ENCODE measurements around the gene BAIAP2. TPM values are rescaled to one million over a fixed set of nuclear protein-coding genes. Genes with fewer than 3 reads are reported as not detected.

BAIAP2 gene
- total RNA-seq, 4 donors from 2014 or later = 35.8 to 86.8 (median 42.1) TPM

DNA sequence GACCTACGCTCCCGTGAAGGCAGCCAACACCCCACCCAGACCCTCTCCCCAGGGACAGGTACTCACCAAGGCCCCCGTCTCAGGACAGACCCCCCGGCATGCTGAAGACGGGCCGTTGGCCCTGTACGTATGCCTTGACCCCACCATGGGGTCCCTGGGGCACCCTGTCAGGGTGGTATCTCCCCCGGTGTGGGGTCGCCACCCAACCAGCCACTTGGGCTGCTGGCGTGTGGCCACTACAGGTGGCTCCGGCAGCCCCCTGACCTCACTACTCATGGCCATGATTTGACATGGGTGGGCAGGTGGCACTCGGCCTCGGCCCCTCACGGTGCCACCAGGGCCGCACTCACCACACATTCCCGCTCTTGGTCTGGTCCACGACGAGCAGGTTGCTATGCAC is 89.4 kb downstream of the BAIAP2 start:
- Histone ChIP-seq H3K9me3 (no peaks in the 10 kb centered on the region), H3K4me3 (replicated peaks in 1 of 3) (no peak overlapping the region), H3K27me3 (no peaks in the 10 kb centered on the region), H3K27ac (no peak overlapping the region), H3K4me1 (peaks cover under 1 to 4% of the 10 kb centered on the region in 2 donors), H3K36me3 (no peaks in the 10 kb centered on the region)
- 89 to 94% methylated on average over 7 to 9 of the region's 18 CpGs for WGBS, 2 donors
- TF ChIP-seq, protein P1, sequence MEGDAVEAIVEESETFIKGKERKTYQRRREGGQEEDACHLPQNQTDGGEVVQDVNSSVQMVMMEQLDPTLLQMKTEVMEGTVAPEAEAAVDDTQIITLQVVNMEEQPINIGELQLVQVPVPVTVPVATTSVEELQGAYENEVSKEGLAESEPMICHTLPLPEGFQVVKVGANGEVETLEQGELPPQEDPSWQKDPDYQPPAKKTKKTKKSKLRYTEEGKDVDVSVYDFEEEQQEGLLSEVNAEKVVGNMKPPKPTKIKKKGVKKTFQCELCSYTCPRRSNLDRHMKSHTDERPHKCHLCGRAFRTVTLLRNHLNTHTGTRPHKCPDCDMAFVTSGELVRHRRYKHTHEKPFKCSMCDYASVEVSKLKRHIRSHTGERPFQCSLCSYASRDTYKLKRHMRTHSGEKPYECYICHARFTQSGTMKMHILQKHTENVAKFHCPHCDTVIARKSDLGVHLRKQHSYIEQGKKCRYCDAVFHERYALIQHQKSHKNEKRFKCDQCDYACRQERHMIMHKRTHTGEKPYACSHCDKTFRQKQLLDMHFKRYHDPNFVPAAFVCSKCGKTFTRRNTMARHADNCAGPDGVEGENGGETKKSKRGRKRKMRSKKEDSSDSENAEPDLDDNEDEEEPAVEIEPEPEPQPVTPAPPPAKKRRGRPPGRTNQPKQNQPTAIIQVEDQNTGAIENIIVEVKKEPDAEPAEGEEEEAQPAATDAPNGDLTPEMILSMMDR (IDR thresholded peaks at IDR 0.05) = no peak
- no peak for TF ChIP-seq POLR2A (IDR thresholded peaks at IDR 0.05)
- intact Hi-C loops (cut with DNase I) = no loop called here
- no peak for DNase-seq

DNA sequence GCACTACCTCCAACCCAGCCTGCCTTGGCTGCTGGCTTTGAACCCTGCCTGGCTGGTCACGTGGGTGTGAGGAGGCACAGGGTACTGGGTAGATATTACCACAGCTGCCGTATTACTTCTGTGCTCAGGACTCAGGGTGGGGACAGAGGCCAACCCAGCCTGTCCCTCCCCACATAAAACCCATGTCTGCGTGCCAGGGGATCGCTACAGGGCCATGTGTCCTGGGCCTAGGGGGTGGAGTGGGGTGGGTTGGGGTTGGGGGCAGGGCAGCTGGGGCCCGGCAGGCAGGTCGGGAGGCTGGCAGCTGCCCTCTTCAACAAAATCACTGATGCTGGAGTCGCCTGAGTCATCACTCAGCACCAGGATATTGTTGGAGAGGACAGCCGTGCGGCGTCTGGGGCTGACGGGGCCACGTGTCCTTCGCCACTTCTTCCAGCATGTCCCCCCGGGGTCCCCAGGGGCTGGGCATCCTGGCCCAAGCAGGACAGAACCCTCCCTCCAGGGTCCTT is 90.7 kb downstream of the BAIAP2 start:
- H3K36me3 ChIP-seq = no peaks in the 10 kb centered on the region
- no peaks in the 10 kb centered on the region for H3K27me3 ChIP-seq
- H3K4me3 ChIP-seq (replicated peaks in 1 of 3) = no peak overlapping the region
- no peak overlapping the region for H3K27ac ChIP-seq
- DNase-seq = no peak
- H3K9me3 ChIP-seq = no peaks in the 10 kb centered on the region
- no peak for TF ChIP-seq POLR2A (IDR thresholded peaks at IDR 0.05)
- TF ChIP-seq, protein P1 (IDR thresholded peaks at IDR 0.05) = no peak
- no peaks in the 10 kb centered on the region for H3K4me1 ChIP-seq
- WGBS, 2 donors = 70% methylated on average over 5 of the region's 14 CpGs; no CpG with 5 or more reads in 1 of the 2 donors
- intact Hi-C loops (cut with DNase I) = no loop called here

DNA sequence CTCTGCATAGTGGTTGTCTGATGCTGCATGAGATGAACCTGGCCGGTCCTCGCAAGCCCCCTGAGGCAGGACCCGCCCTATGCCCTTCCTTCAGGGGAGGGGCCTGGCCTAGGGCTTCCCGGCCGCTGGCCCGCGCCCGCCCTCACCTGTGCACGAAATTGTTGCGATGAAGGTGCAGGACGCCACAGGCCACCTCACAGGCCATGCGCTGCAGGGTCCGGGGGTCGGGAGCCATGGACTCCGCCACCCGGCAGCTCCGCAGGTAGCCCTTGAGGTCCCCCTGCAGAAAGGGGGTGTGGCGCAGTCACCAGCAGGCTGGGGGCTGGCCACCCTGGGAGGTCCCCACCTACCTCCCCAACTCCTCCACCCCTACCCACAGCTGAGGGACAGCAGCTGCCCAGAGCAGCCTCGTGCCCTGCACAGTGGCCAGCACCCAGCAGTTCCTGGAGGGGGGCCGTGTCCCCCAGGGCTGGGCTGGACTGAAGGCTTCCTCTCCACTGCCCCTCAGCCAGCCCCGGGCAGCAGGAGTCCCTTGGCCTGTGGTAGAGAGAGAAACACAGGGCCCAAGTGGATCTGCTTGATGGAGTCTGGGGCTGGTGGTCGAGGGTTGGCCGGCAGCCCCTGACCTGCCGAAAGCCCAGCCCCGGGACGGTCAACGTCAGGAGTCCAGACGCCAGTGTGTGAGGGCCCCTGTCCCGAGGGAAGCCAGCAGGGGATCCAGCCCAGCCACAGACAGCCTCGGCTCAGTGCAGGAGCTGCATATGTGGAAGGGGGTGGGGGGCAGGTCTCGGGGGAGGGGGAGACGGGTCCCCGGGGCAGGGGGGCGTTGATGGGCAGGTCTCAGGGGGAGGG is 91.6 kb downstream of the BAIAP2 start:
- 85 to 89% methylated on average over 11 to 13 of the region's 34 CpGs for WGBS, 2 donors
- Histone ChIP-seq H3K4me3 (replicated peaks in 1 of 3) (no peak overlapping the region), H3K27me3 (no peaks in the 10 kb centered on the region), H3K9me3 (no peaks in the 10 kb centered on the region), H3K36me3 (no peaks in the 10 kb centered on the region), H3K27ac (no peak overlapping the region), H3K4me1 (no peaks in the 10 kb centered on the region)
- DNase-seq = no peak
- TF ChIP-seq, protein P1 (IDR thresholded peaks at IDR 0.05) = no peak
- no peak for TF ChIP-seq POLR2A (IDR thresholded peaks at IDR 0.05)
- intact Hi-C loops (cut with DNase I) = no loop called here

DNA sequence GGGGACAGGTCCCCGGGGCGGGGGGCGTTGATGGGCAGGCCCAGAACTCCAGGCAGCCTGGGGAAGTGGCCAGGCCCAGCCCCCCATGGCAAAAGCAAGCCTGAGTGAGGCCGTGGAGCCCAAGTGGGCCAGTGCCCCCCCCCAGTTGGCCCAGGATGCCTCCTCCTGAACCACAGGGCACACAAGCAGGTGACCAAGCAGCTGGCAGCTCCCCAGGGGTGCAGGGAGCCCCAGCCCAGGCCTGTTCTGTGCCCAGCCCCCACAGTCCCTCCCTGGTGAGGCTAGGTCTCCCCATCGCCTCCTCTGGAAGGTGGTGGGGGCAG is 92.1 kb downstream of the BAIAP2 start:
- no peaks in the 10 kb centered on the region for H3K4me1 ChIP-seq
- H3K27me3 ChIP-seq = no peaks in the 10 kb centered on the region
- no peak for DNase-seq
- no peaks in the 10 kb centered on the region for H3K36me3 ChIP-seq
- H3K9me3 ChIP-seq = no peaks in the 10 kb centered on the region
- no peak for TF ChIP-seq POLR2A (IDR thresholded peaks at IDR 0.05)
- TF ChIP-seq, protein P1 (IDR thresholded peaks at IDR 0.05) = no peak
- H3K4me3 ChIP-seq (replicated peaks in 1 of 3) = no peak overlapping the region
- WGBS, 2 donors = no CpG with 5 or more reads among the region's 5 CpGs
- no peak overlapping the region for H3K27ac ChIP-seq
- intact Hi-C loops (cut with DNase I) = no loop called here

DNA sequence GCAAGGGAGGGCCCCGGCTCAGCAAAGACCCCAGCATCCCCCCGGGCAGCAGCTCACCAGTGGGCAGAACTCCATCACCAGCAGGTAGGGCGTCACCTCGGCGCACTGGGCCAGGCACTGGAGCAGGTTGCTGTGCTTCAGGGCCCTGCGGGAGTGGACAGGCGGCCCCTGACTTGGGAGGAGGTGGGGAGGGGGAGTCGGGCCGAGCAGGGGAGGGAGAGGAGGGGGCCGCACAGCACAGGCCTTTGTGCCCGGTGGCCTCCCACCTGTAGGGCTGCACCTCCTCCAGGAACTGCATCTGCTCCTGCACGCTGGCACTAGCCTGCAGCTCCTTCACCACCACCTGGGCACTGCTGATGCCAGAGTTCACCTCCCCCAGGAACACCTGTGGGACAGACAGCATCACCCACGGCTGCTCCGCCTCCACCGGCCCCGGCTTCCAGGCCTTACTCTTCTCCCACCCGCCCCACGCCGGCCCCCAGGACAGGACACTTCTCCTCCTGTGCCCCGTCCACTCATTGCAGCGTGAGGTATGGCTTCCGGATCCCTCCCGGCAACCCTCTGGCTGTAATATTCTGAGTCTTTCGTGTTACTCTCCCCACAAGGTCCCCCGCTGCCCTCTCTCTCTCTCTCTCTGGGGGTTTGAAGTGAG is 92.7 kb downstream of the BAIAP2 start:
- no peaks in the 10 kb centered on the region for H3K9me3 ChIP-seq

More for the DNA sequence above, 92.7 kb downstream of the BAIAP2 start:
- TF ChIP-seq, protein P1 (IDR thresholded peaks at IDR 0.05) = no peak
- no peak for TF ChIP-seq POLR2A (IDR thresholded peaks at IDR 0.05)
- no peak for DNase-seq
- H3K27me3 ChIP-seq = no peaks in the 10 kb centered on the region
- 81 to 92% methylated on average over 16 to 19 of the region's 25 CpGs for WGBS, 2 donors
- no peaks in the 10 kb centered on the region for H3K4me1 ChIP-seq
- no peak overlapping the region for H3K27ac ChIP-seq
- no peak overlapping the region for H3K4me3 ChIP-seq (replicated peaks in 1 of 3)
- intact Hi-C loops (cut with DNase I) = no loop called here
- H3K36me3 ChIP-seq = no peaks in the 10 kb centered on the region

Data from thyroid gland (tissue), 4 donors.